GM12878 (cell line): ENCODE data around the gene TMEM201.

Source experiments
- BCL3 ChIP-seq: IDR thresholded peaks from 2 replicates; pipeline ENCODE4 v1.6.1; 2011; ENCODE audit warnings: borderline replicate concordance, low read depth, mild to moderate bottlenecking, moderate library complexity, low read length; ENCODE audit not compliant: insufficient read depth, poor library complexity, severe bottlenecking
- DPF2 ChIP-seq: fragments of 450-650 bp; IDR thresholded peaks from 2 replicates; pipeline ENCODE4 v1.6.1; 2017; ENCODE audit warnings: mild to moderate bottlenecking
- MXI1 ChIP-seq: fragments of 150-350 bp; IDR thresholded peaks from 2 replicates; pipeline ENCODE4 v1.6.1; 2011; ENCODE audit warnings: low read depth, mild to moderate bottlenecking, inconsistent platforms, low read length, improper control_type of control experiment
- NR2F1 ChIP-seq: fragments of 450-650 bp; conservative IDR thresholded peaks from 2 replicates; pipeline ENCODE4 v1.6.1; 2017; ENCODE audit warnings: mild to moderate bottlenecking
- ZBTB40 ChIP-seq: fragments of 450-650 bp; IDR thresholded peaks from 2 replicates; pipeline ENCODE4 v1.6.1; 2016; ENCODE audit warnings: mild to moderate bottlenecking, moderate library complexity, borderline replicate concordance

DNA sequence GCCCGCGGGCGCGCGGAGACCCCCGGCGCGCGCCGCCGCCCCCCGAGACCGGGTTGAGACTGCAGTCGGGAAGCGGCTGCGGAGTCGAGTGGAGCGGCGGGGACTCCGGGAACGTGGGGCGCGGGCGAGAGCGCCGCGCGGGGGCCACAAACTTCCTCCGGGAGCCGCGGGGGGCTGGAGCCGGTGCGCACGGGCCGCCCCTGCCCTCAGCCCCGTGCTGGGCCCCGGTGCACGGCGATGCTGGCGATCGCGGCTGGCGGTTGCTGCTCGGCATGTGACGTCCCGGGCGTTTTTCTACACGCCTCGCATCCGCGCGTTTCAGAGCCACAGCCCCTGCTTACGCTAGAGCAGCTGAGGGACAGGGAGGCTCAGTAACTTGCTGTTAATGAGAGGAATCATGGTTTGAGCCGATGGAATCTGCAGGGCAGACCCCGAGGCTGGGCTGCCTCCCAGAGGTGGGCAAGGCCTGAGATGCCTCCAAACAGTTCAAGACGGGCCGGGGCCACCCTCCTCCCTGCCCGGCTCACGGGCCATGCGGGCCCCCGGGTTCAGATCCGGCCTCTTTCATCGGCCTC is 520 bp downstream of the TMEM201 start:
- TF ChIP-seq DPF2, result no peak
- no peak for TF ChIP-seq NR2F1
- no peak for TF ChIP-seq ZBTB40
- TF ChIP-seq BCL3, result no peak
- no peak for TF ChIP-seq MXI1
